ENCODE data around the gene SKIL.
"Not testable (repeated sequence)": the region's sequence is repeated elsewhere in the genome, so short reads cannot be mapped to it uniquely, and the experiment has no call there.

The SKIL gene

GRCh38 chr3:170338690-170339340 is 18.7 kb upstream of the SKIL start:
- Histone ChIP-seq H3K9me3 (ENCODE audit: insufficient read depth, low read depth, low read length) (peaks cover 19% of the 10 kb centered on the region; the same call in 1 of the 2 replicates), H3K4me2 (ENCODE audit: low read depth, low read length, poor library complexity, severe bottlenecking) (no peak overlapping the region), H3K4me3 (ENCODE audit: low read length, poor library complexity, severe bottlenecking) (no peak overlapping the region), H3K4me1 (ENCODE audit: insufficient read depth, low read length, poor library complexity, severe bottlenecking) (peaks cover 3% of the 10 kb centered on the region), H3K79me2 (ENCODE audit: insufficient read depth, low read length) (no peaks in the 10 kb centered on the region), H3K9ac (ENCODE audit: low read depth, low read length, poor library complexity, severe bottlenecking) (no peak overlapping the region), H3K9me2 (replicated peaks; ENCODE audit: low read depth, low read length) (no peaks in the 10 kb centered on the region), H3F3A (ENCODE audit: low read depth) (peaks cover under 1% of the 10 kb centered on the region; the same call in 1 of the 2 replicates), H4K20me1 (ENCODE audit: insufficient read depth, low read length, poor library complexity, severe bottlenecking) (no peaks in the 10 kb centered on the region), H2AFZ (ENCODE audit: low read length) (no peak overlapping the region), H3K36me3 (ENCODE audit: insufficient read depth, low read length) (no peaks in the 10 kb centered on the region), H3K27me3 (ENCODE audit: insufficient read depth, low read length, poor library complexity, severe bottlenecking) (no peaks in the 10 kb centered on the region)
- TF ChIP-seq CTCF (conservative IDR thresholded peaks at IDR 0.05; ENCODE audit: low read length) (no peak), EZH2phosphoT487 (IDR thresholded peaks at IDR 0.05; ENCODE audit: borderline replicate concordance) (no peak)

GRCh38 chr3:170342273-170342672 is 15.2 kb upstream of the SKIL start:
- not testable (repeated sequence) for H2AFZ ChIP-seq (ENCODE audit: low read length); H3K4me3 ChIP-seq (ENCODE audit: low read length, poor library complexity, severe bottlenecking); H3K4me2 ChIP-seq (ENCODE audit: low read depth, low read length, poor library complexity, severe bottlenecking); H3K79me2 ChIP-seq (ENCODE audit: insufficient read depth, low read length); H3F3A ChIP-seq (ENCODE audit: low read depth); H3K9ac ChIP-seq (ENCODE audit: low read depth, low read length, poor library complexity, severe bottlenecking); H4K20me1 ChIP-seq (ENCODE audit: insufficient read depth, low read length, poor library complexity, severe bottlenecking); H3K27me3 ChIP-seq (ENCODE audit: insufficient read depth, low read length, poor library complexity, severe bottlenecking); H3K9me2 ChIP-seq (replicated peaks; ENCODE audit: low read depth, low read length); H3K36me3 ChIP-seq (ENCODE audit: insufficient read depth, low read length)
- Histone ChIP-seq H3K9me3 (ENCODE audit: insufficient read depth, low read depth, low read length) (peaks cover 16% of the 10 kb centered on the region; the same call in 1 of the 2 replicates), H3K4me1 (ENCODE audit: insufficient read depth, low read length, poor library complexity, severe bottlenecking) (peaks cover 20% of the 10 kb centered on the region)

GRCh38 chr3:170343859-170344258 is 13.7 kb upstream of the SKIL start:
- not testable (repeated sequence) for H3K36me3 ChIP-seq (ENCODE audit: insufficient read depth, low read length); H3K9ac ChIP-seq (ENCODE audit: low read depth, low read length, poor library complexity, severe bottlenecking); H3F3A ChIP-seq (ENCODE audit: low read depth); H3K9me2 ChIP-seq (replicated peaks; ENCODE audit: low read depth, low read length); H3K9me3 ChIP-seq (ENCODE audit: insufficient read depth, low read depth, low read length); H3K79me2 ChIP-seq (ENCODE audit: insufficient read depth, low read length); H3K27me3 ChIP-seq (ENCODE audit: insufficient read depth, low read length, poor library complexity, severe bottlenecking); H3K4me3 ChIP-seq (ENCODE audit: low read length, poor library complexity, severe bottlenecking); H4K20me1 ChIP-seq (ENCODE audit: insufficient read depth, low read length, poor library complexity, severe bottlenecking)
- Histone ChIP-seq H3K4me1 (ENCODE audit: insufficient read depth, low read length, poor library complexity, severe bottlenecking) (peaks cover 20% of the 10 kb centered on the region), H2AFZ (ENCODE audit: low read length) (peak overlapping the region; percentile 7; the same call in 1 of the 2 replicates), H3K4me2 (ENCODE audit: low read depth, low read length, poor library complexity, severe bottlenecking) (peak overlapping the region; percentile 21)

GRCh38 chr3:170344971-170345370 is 12.5 kb upstream of the SKIL start:
- no peaks in the 10 kb centered on the region for H3K79me2 ChIP-seq (ENCODE audit: insufficient read depth, low read length)
- H3K9me3 ChIP-seq (ENCODE audit: insufficient read depth, low read depth, low read length): no peaks in the 10 kb centered on the region
- peaks cover 23% of the 10 kb centered on the region for H3K4me1 ChIP-seq (ENCODE audit: insufficient read depth, low read length, poor library complexity, severe bottlenecking)
- no peak overlapping the region for H3K9ac ChIP-seq (ENCODE audit: low read depth, low read length, poor library complexity, severe bottlenecking)
- no peak overlapping the region for H3K4me3 ChIP-seq (ENCODE audit: low read length, poor library complexity, severe bottlenecking)
- H3F3A ChIP-seq (ENCODE audit: low read depth): peaks cover 4% of the 10 kb centered on the region; the same call in 1 of the 2 replicates
- H4K20me1 ChIP-seq (ENCODE audit: insufficient read depth, low read length, poor library complexity, severe bottlenecking): no peaks in the 10 kb centered on the region
- no peaks in the 10 kb centered on the region for H3K27me3 ChIP-seq (ENCODE audit: insufficient read depth, low read length, poor library complexity, severe bottlenecking)
- no peaks in the 10 kb centered on the region for H3K9me2 ChIP-seq (replicated peaks; ENCODE audit: low read depth, low read length)
- peak overlapping the region; percentile 65 for H2AFZ ChIP-seq (ENCODE audit: low read length)
- H3K4me2 ChIP-seq (ENCODE audit: low read depth, low read length, poor library complexity, severe bottlenecking): peak overlapping the region; percentile 21
- TF ChIP-seq CTCF (conservative IDR thresholded peaks at IDR 0.05; ENCODE audit: low read length) (no peak), EZH2phosphoT487 (IDR thresholded peaks at IDR 0.05; ENCODE audit: borderline replicate concordance) (no peak)
- no peaks in the 10 kb centered on the region for H3K36me3 ChIP-seq (ENCODE audit: insufficient read depth, low read length)

All from Loucy (cell line).